ENCODE data around the gene CDC14A. TPM values are rescaled to one million over a fixed set of nuclear protein-coding genes. Genes with fewer than 3 reads are reported as not detected.

The CDC14A gene
- total RNA-seq, 2 donors from 2014 or later = 9.6 to 16.8 TPM

GRCh38 chr1:100536031-100536430 lies 183.7 kb downstream of the CDC14A start:
- no peak for TF ChIP-seq CTCF (IDR thresholded peaks at IDR 0.05)
- H3K27ac ChIP-seq = no peak overlapping the region
- H3K27me3 ChIP-seq = peaks cover 26% of the 10 kb centered on the region
- DNase-seq = no peak
- intact Hi-C loops (cut with DNase I) = no loop called here
- H3K9me3 ChIP-seq = no peaks in the 10 kb centered on the region
- no peaks in the 10 kb centered on the region for H3K4me1 ChIP-seq
- H3K9ac ChIP-seq (ENCODE audit: low read depth in 2 of 2, low read length in 2 of 2) = no peak overlapping the region
- no peak overlapping the region for H3K4me3 ChIP-seq
- no peaks in the 10 kb centered on the region for H3K36me3 ChIP-seq

GRCh38 chr1:100538913-100539835 lies 186.9 kb downstream of the CDC14A start:
- Histone ChIP-seq H3K4me3 (peak overlapping the region; percentile 34), H3K9me3 (no peaks in the 10 kb centered on the region), H3K9ac (ENCODE audit: low read depth in 2 of 2, low read length in 2 of 2) (peak overlapping the region in 1 of 2 donors; percentile 29), H3K27ac (no peak overlapping the region), H3K4me1 (no peaks in the 10 kb centered on the region), H3K36me3 (no peaks in the 10 kb centered on the region), H3K27me3 (peaks cover 26% of the 10 kb centered on the region)
- no peak for TF ChIP-seq CTCF (IDR thresholded peaks at IDR 0.05)
- no peak for DNase-seq
- intact Hi-C loops (cut with DNase I) = no loop called here

- Histone ChIP-seq H3K9me3 (no peaks in the 10 kb centered on the region), H3K27ac (no peak overlapping the region), H3K9ac (ENCODE audit: low read depth in 2 of 2, low read length in 2 of 2) (peak overlapping the region in 1 of 2 donors; percentile 29), H3K36me3 (no peaks in the 10 kb centered on the region), H3K4me1 (no peaks in the 10 kb centered on the region), H3K27me3 (peaks cover 26% of the 10 kb centered on the region), H3K4me3 (peak overlapping the region; percentile 34)
- DNase-seq = no peak
- intact Hi-C loops (cut with DNase I) = no loop called here
- no peak for TF ChIP-seq CTCF (IDR thresholded peaks at IDR 0.05)
Measured at GRCh38 chr1:100539836-100540536, 187.7 kb downstream of the CDC14A start.

- intact Hi-C loops (cut with DNase I) = no loop called here
- H3K27me3 ChIP-seq = peaks cover 26% of the 10 kb centered on the region
- no peak for TF ChIP-seq CTCF (IDR thresholded peaks at IDR 0.05)
- DNase-seq = no peak
- no peaks in the 10 kb centered on the region for H3K4me1 ChIP-seq
- H3K27ac ChIP-seq = no peak overlapping the region
- no peak overlapping the region for H3K4me3 ChIP-seq
- no peak overlapping the region for H3K9ac ChIP-seq (ENCODE audit: low read depth in 2 of 2, low read length in 2 of 2)
- H3K9me3 ChIP-seq = no peaks in the 10 kb centered on the region
- H3K36me3 ChIP-seq = no peaks in the 10 kb centered on the region
Measured at GRCh38 chr1:100542285-100542684, 190.0 kb downstream of the CDC14A start.

- Histone ChIP-seq H3K36me3 (no peaks in the 10 kb centered on the region), H3K27ac (no peak overlapping the region), H3K27me3 (peaks cover 18% of the 10 kb centered on the region), H3K9me3 (no peaks in the 10 kb centered on the region), H3K4me3 (no peak overlapping the region), H3K4me1 (no peaks in the 10 kb centered on the region), H3K9ac (ENCODE audit: low read depth in 2 of 2, low read length in 2 of 2) (no peak overlapping the region)
- no peak for DNase-seq
- intact Hi-C loops (cut with DNase I) = no loop called here
- TF ChIP-seq CTCF (IDR thresholded peaks at IDR 0.05) = no peak
Measured at GRCh38 chr1:100543640-100544039, 191.3 kb downstream of the CDC14A start.

All from colonic mucosa (tissue), 4 donors.